Fibroblast of villous mesenchyme (primary cell): ENCODE results near the gene ATG4D. TPM values are rescaled to one million over a fixed set of nuclear protein-coding genes. Genes with fewer than 3 reads are reported as not detected.
A peak's percentile ranks its signal among the peaks of the same experiment; 100 is the strongest.
"Not testable (repeated sequence)": the region's sequence is repeated elsewhere in the genome, so short reads cannot be mapped to it uniquely, and the experiment has no call there.

Source experiments
- DNase-seq: peaks from one replicate; pipeline ENCODE4 v3.0.0-alpha.2; 2010; ENCODE audit warnings: low read depth
- H3K4me3 ChIP-seq: 2 replicates; pipeline ENCODE4 v1.5.1; 2011; ENCODE audit warnings: low read depth, mild to moderate bottlenecking, low read length
- total RNA-seq: library from RNA; depleted of rRNA; stranded (reverse); fragments of >200 nt; gene quantifications from 2 replicates; pipeline ENCODE4 v1.2.3, GENCODE V29; 2012
- TF ChIP-seq, protein P1 (sequence below): IDR thresholded peaks from 2 replicates; pipeline ENCODE4 v1.5.1; 2012; ENCODE audit warnings: low read depth, mild to moderate bottlenecking, low read length; ENCODE audit not compliant: insufficient read depth

Gene ATG4D
- total RNA-seq, 1 donor, result 16.0 TPM

GRCh38 chr19:10567656-10568055 lies 24.0 kb downstream of the ATG4D start:
- H3K4me3 ChIP-seq, result peak overlapping the region; percentile 72
- TF ChIP-seq, protein P1, sequence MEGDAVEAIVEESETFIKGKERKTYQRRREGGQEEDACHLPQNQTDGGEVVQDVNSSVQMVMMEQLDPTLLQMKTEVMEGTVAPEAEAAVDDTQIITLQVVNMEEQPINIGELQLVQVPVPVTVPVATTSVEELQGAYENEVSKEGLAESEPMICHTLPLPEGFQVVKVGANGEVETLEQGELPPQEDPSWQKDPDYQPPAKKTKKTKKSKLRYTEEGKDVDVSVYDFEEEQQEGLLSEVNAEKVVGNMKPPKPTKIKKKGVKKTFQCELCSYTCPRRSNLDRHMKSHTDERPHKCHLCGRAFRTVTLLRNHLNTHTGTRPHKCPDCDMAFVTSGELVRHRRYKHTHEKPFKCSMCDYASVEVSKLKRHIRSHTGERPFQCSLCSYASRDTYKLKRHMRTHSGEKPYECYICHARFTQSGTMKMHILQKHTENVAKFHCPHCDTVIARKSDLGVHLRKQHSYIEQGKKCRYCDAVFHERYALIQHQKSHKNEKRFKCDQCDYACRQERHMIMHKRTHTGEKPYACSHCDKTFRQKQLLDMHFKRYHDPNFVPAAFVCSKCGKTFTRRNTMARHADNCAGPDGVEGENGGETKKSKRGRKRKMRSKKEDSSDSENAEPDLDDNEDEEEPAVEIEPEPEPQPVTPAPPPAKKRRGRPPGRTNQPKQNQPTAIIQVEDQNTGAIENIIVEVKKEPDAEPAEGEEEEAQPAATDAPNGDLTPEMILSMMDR, result no peak
- no peak for DNase-seq

- DNase-seq, result peak; percentile 53
- TF ChIP-seq, protein P1, result no peak
- H3K4me3 ChIP-seq, result peak overlapping the region; percentile 72
These were observed 24.5 kb downstream of the ATG4D start for GRCh38 chr19:10568062-10568825.

DNA sequence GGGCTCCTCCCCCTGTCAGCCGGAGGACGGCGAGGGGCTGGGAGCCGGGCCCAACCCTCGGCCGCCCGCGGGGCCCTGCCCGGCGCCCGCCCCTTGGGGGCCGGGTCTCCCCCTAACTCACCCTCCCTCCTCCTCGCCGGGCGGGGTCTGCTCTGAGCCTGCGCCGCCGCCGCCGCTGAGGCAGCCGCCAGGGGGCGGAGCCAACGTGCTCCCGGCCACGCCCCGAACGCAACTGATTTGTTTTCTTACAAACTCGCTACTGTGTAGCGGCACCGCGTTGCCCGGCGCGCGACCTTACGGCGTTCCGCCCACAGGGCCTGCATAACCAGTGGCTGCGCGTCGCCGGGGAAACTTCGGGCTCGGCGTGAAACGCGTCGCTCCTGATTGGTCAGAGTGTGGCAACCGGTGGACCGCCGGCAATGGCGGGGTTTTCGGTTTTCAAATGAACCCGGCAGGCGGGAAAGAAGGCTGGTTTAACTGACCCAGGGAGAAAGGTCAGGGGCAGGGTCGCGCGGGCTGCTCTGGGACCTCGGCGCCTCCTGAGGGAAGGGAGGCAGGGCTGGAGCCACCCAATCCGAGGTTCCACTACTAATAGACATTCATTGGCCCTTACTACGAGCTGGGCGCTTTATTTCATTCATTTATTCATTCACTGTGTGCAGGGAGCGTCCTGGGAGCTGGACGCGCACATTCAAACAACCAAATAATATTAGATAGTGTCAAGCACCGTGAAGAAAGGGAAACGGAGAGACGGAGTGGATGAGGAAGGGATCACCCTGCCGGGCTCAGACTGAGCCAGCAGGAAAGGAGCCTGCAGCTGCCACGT lies 25.3 kb downstream of the ATG4D start, which contains the start of gene CDKN2D:
Gene CDKN2D (minus strand): TSS at position 154 of the 826 bp plus-strand sequence. CDS start 326 bp downstream, outside the sequence.
- TF ChIP-seq, protein P1, result peak; percentile 22
- peak; percentile 100 for DNase-seq
- peak within 1 kb of the TSS; percentile 72 for H3K4me3 ChIP-seq

DNA sequence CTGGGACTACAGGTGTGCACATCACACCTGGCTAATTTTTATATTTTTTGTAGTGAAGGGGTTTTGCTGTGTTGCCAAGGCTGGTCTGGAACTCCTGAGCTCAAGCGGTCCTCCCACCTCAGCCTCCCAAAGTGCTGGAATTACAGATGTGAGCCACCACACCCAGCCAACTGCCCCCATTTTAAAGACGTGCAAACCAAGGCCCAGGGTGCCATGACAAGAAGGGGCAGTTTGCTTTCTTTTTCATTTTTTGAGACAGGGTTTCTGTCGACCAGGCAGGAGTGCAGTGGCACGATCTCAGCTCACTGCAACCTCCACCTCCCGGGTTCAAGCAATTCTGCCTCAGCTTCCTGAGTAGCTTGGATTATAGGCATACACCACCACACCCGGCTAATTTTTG lies 30.1 kb downstream of the ATG4D start:
- not testable (repeated sequence) for H3K4me3 ChIP-seq, DNase-seq

GRCh38 chr19:10574462-10574861 lies 30.8 kb downstream of the ATG4D start:
- no peak for DNase-seq
- TF ChIP-seq, protein P1, result no peak
- no peak overlapping the region for H3K4me3 ChIP-seq

- no peak overlapping the region for H3K4me3 ChIP-seq
- TF ChIP-seq, protein P1, result no peak
- no peak for DNase-seq
These were observed 31.5 kb downstream of the ATG4D start for GRCh38 chr19:10575011-10575716.
